Liver (tissue), 9 donors: ENCODE results near the gene GRAMD4. TPM values are rescaled to one million over a fixed set of nuclear protein-coding genes. Genes with fewer than 3 reads are reported as not detected.

Experiments used
- DNase-seq: peaks from one replicate; pipeline ENCODE4 v3.0.0-alpha.2; 2017; ENCODE audit warnings: low spot score
- H3K27ac ChIP-seq, 2 donors: one replicate each; pipeline ENCODE4 v1.7.0; 2013; ENCODE audit warnings: inconsistent platforms in 2 of 2, low read length in 2 of 2, control low read depth in 1 of 2, low read depth in 1 of 2, mild to moderate bottlenecking in 1 of 2
- H3K27me3 ChIP-seq, 4 donors: one replicate each; pipeline versions ENCODE4 v1.6.1 to v1.7.0; 2013; ENCODE audit warnings: low read length in 3 of 4, inconsistent platforms in 1 of 4, mild to moderate bottlenecking in 1 of 4, moderate library complexity in 1 of 4; ENCODE audit not compliant: control insufficient read depth in 4 of 4, insufficient read depth in 4 of 4
- H3K36me3 ChIP-seq, 4 donors: one replicate each; pipeline versions ENCODE4 v1.6.1 to v1.7.0; 2013; ENCODE audit warnings: low read length in 3 of 4, mild to moderate bottlenecking in 3 of 4, low read depth in 1 of 4, moderate library complexity in 1 of 4; ENCODE audit not compliant: control insufficient read depth in 4 of 4, insufficient read depth in 3 of 4
- H3K4me1 ChIP-seq, 4 donors: one replicate each; pipeline versions ENCODE4 v1.6.1 to v1.7.0; 2013; ENCODE audit warnings: low read length in 3 of 4, mild to moderate bottlenecking in 3 of 4, moderate library complexity in 1 of 4; ENCODE audit not compliant: control insufficient read depth in 4 of 4, insufficient read depth in 4 of 4
- H3K4me3 ChIP-seq, 3 donors: one replicate each; pipeline versions ENCODE4 v1.6.1 to v1.7.0; 2013; ENCODE audit warnings: low read length in 3 of 3, control low read depth in 1 of 3, low read depth in 1 of 3, mild to moderate bottlenecking in 1 of 3
- H3K9ac ChIP-seq, 2 donors: one replicate each; pipeline ENCODE4 v1.7.0; 2013; ENCODE audit warnings: low read length in 2 of 2, mild to moderate bottlenecking in 2 of 2, moderate library complexity in 2 of 2, control low read depth in 1 of 2, low read depth in 1 of 2
- H3K9me3 ChIP-seq, 4 donors: one replicate each; pipeline versions ENCODE4 v1.6.1 to v1.7.0; 2013; ENCODE audit warnings: low read length in 3 of 4; ENCODE audit not compliant: control insufficient read depth in 4 of 4
- EGR1 ChIP-seq, 2 donors: IDR thresholded peaks; 2 replicates each; pipeline ENCODE4 v1.6.1; 2016 to 2018; ENCODE audit warnings: antibody characterized with exemption in 2 of 2, low read depth in 2 of 2
- FOXA1 ChIP-seq: IDR thresholded peaks from 2 replicates; pipeline ENCODE4 v1.6.1; 2016; ENCODE audit warnings: antibody characterized with exemption
- HNF4A ChIP-seq, 2 donors: conservative IDR thresholded peaks; 2 replicates each; pipeline ENCODE4 v1.6.1; 2016; ENCODE audit warnings: antibody characterized with exemption in 2 of 2, mild to moderate bottlenecking in 2 of 2
- HNF4G ChIP-seq: IDR thresholded peaks from 2 replicates; pipeline ENCODE4 v1.6.1; 2016; ENCODE audit warnings: antibody characterized with exemption
- RAD21 ChIP-seq, 2 donors: IDR thresholded peaks; 2 replicates each; pipeline ENCODE4 v1.6.1; 2016; ENCODE audit warnings: antibody characterized with exemption in 2 of 2, mild to moderate bottlenecking in 2 of 2
- RXRA ChIP-seq, 2 donors: IDR thresholded peaks; 2 replicates each; pipeline ENCODE4 v1.6.1; 2017 to 2018; ENCODE audit warnings: antibody characterized with exemption in 2 of 2, mild to moderate bottlenecking in 1 of 2
- SP1 ChIP-seq: IDR thresholded peaks from 2 replicates; pipeline ENCODE4 v1.6.1; 2018; ENCODE audit warnings: antibody characterized with exemption, mild to moderate bottlenecking
- WGBS: extraction: QIAGEN DNeasy Blood & Tissue Kit; methylation state at CpG from one replicate; pipeline ENCODE4 v1.1.7; 2013; 5-methylcytosine and 5-hydroxymethylcytosine counted together
- polyA plus RNA-seq, 2 donors: library from polyadenylated mRNA; stranded (reverse) in 1 of 2; unstranded in 1 of 2; fragments of 200-250 nt in 1 of 2; fragments of >200 nt in 1 of 2; fragmentation: Nextera tagmentation in 1 of 2; extraction: Ambion mirVana in 1 of 2; gene quantifications; one replicate each; pipeline versions ENCODE4 v1.2.1 to v1.2.3, GENCODE V29; 2013 to 2015
- total RNA-seq, 2 donors: library from RNA; depleted of rRNA; stranded (reverse); fragments of >200 nt; gene quantifications; one replicate each; pipeline ENCODE4 v1.2.3, GENCODE V29; 2014
- TF ChIP-seq, protein P1 (sequence below): IDR thresholded peaks from 2 replicates; pipeline ENCODE4 v1.6.1; 2016; ENCODE audit warnings: antibody characterized with exemption
- TF ChIP-seq, protein P2 (sequence below): IDR thresholded peaks from 2 replicates; pipeline ENCODE4 v1.6.1; 2016; ENCODE audit warnings: antibody characterized with exemption
- TF ChIP-seq, protein P3 (sequence below): fragments of 150-350 bp; IDR thresholded peaks from 2 replicates; pipeline ENCODE4 v1.5.1; 2017; ENCODE audit warnings: improper control_type of control experiment, low read depth, low read length; ENCODE audit not compliant: missing input control
- TF ChIP-seq, protein P4 (sequence below): IDR thresholded peaks from 2 replicates; pipeline ENCODE4 v1.6.1; 2016; ENCODE audit warnings: antibody characterized with exemption, mild to moderate bottlenecking
- donor health status: healthy.
- donor health status: healthy.
- donor health status: healthy.
- donor health status: healthy.
- donor health status: healthy.

The GRAMD4 gene
- total and polyA plus RNA-seq, 4 donors: 2.7 to 53.5 (median 21.6) TPM

DNA sequence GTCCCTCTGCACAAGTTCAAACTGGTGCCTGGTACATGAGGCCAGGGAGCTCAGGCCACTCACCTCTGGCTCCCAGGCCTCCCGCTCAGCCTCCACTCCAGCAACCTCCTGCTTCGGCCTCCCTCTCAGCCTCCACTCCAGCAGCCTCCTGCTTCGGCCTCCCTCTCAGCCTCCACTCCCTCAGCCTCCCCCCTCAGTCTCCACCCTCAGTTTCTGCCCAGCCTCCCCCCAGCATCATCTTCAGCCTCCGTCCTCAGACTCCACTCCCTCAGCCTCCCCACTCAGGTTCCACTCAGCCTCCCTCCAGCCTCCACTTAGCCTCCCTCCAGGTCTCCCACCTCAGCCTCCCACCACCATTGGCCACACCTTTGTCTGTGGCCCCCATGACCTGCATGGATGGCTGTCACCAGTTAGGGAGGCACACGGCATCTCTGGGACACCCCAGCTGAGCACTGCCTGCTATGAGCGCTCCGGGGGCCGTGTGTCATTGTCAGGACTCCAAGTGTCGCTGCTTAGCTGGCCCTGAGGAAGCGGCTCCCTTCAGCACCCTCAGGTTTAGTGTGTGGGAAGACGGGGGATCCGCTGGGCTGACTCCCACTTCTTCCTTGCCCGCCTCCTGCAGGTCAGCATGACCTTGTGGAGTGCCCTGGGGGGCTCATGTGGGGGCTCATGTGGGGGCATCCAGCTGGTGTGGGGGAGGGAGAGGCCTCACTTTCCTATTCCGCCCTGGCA, 39.0 kb downstream of the GRAMD4 start (continued):
- TF ChIP-seq, protein P1, sequence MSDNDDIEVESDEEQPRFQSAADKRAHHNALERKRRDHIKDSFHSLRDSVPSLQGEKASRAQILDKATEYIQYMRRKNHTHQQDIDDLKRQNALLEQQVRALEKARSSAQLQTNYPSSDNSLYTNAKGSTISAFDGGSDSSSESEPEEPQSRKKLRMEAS: no peak

DNA sequence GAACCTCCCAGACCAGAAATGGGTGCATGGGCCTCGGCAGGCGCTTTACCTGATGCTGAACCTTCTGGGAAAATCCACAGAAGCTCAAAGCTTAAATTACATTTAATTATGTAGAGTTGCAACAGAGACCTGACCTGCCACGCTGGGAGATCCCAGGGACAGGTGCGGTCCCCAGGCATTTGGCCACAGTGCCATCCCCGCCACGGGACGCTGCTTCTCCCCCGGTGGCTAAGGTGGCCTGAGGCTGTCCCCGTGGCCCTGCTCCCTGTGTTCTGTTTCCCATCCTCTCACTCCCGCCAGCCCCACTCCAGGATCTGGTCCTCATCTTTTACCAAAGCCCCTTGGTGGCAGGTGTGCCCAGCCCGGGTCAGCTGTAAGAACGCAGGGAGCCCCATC, 39.6 kb downstream of the GRAMD4 start:
- H3K9ac ChIP-seq: no peak overlapping the region
- H3K36me3 ChIP-seq: peaks cover 4 to 16% (median 11%) of the 10 kb centered on the region in 4 donors
- H3K4me3 ChIP-seq: no peak overlapping the region
- peaks cover 11 to 46% (median 24%) of the 10 kb centered on the region in 4 donors for H3K4me1 ChIP-seq
- no peak for TF ChIP-seq EGR1 (IDR thresholded peaks at IDR 0.05; ENCODE audit: low read depth in 2 of 2)
- TF ChIP-seq RXRA (IDR thresholded peaks at IDR 0.05): no peak
- TF ChIP-seq, protein P2, sequence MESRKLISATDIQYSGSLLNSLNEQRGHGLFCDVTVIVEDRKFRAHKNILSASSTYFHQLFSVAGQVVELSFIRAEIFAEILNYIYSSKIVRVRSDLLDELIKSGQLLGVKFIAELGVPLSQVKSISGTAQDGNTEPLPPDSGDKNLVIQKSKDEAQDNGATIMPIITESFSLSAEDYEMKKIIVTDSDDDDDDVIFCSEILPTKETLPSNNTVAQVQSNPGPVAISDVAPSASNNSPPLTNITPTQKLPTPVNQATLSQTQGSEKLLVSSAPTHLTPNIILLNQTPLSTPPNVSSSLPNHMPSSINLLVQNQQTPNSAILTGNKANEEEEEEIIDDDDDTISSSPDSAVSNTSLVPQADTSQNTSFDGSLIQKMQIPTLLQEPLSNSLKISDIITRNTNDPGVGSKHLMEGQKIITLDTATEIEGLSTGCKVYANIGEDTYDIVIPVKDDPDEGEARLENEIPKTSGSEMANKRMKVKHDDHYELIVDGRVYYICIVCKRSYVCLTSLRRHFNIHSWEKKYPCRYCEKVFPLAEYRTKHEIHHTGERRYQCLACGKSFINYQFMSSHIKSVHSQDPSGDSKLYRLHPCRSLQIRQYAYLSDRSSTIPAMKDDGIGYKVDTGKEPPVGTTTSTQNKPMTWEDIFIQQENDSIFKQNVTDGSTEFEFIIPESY: no peak
- TF ChIP-seq, protein P1: no peak
- TF ChIP-seq HNF4A (conservative IDR thresholded peaks at IDR 0.05): no peak
- TF ChIP-seq FOXA1: no peak
- TF ChIP-seq, protein P3, sequence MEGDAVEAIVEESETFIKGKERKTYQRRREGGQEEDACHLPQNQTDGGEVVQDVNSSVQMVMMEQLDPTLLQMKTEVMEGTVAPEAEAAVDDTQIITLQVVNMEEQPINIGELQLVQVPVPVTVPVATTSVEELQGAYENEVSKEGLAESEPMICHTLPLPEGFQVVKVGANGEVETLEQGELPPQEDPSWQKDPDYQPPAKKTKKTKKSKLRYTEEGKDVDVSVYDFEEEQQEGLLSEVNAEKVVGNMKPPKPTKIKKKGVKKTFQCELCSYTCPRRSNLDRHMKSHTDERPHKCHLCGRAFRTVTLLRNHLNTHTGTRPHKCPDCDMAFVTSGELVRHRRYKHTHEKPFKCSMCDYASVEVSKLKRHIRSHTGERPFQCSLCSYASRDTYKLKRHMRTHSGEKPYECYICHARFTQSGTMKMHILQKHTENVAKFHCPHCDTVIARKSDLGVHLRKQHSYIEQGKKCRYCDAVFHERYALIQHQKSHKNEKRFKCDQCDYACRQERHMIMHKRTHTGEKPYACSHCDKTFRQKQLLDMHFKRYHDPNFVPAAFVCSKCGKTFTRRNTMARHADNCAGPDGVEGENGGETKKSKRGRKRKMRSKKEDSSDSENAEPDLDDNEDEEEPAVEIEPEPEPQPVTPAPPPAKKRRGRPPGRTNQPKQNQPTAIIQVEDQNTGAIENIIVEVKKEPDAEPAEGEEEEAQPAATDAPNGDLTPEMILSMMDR: no peak
- TF ChIP-seq, protein P4, sequence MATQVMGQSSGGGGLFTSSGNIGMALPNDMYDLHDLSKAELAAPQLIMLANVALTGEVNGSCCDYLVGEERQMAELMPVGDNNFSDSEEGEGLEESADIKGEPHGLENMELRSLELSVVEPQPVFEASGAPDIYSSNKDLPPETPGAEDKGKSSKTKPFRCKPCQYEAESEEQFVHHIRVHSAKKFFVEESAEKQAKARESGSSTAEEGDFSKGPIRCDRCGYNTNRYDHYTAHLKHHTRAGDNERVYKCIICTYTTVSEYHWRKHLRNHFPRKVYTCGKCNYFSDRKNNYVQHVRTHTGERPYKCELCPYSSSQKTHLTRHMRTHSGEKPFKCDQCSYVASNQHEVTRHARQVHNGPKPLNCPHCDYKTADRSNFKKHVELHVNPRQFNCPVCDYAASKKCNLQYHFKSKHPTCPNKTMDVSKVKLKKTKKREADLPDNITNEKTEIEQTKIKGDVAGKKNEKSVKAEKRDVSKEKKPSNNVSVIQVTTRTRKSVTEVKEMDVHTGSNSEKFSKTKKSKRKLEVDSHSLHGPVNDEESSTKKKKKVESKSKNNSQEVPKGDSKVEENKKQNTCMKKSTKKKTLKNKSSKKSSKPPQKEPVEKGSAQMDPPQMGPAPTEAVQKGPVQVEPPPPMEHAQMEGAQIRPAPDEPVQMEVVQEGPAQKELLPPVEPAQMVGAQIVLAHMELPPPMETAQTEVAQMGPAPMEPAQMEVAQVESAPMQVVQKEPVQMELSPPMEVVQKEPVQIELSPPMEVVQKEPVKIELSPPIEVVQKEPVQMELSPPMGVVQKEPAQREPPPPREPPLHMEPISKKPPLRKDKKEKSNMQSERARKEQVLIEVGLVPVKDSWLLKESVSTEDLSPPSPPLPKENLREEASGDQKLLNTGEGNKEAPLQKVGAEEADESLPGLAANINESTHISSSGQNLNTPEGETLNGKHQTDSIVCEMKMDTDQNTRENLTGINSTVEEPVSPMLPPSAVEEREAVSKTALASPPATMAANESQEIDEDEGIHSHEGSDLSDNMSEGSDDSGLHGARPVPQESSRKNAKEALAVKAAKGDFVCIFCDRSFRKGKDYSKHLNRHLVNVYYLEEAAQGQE: no peak
- TF ChIP-seq HNF4G: no peak
- no peak for TF ChIP-seq SP1
- TF ChIP-seq RAD21 (IDR thresholded peaks at IDR 0.05): no peak
- peak overlapping the region in 1 of 2 donors; percentile 47 for H3K27ac ChIP-seq
- WGBS: 94% methylated on average over 12 of the region's 12 CpGs
- no peak for DNase-seq
- H3K9me3 ChIP-seq: no peaks in the 10 kb centered on the region
- no peaks in the 10 kb centered on the region for H3K27me3 ChIP-seq
